HG02943 (cell line): ENCODE data around the gene MAML2.

Experiments used
- ATAC-seq: cut with Tn5 transposase; IDR thresholded peaks from one replicate; pipeline ENCODE4 v1.9.1; 2021; ENCODE audit warnings: mild to moderate bottlenecking, low read depth, moderate library complexity; ENCODE audit not compliant: unreplicated experiment

MAML2 gene

GRCh38 chr11:96339706-96340554, 3.1 kb downstream of the MAML2 start:
- no peak for ATAC-seq

DNA sequence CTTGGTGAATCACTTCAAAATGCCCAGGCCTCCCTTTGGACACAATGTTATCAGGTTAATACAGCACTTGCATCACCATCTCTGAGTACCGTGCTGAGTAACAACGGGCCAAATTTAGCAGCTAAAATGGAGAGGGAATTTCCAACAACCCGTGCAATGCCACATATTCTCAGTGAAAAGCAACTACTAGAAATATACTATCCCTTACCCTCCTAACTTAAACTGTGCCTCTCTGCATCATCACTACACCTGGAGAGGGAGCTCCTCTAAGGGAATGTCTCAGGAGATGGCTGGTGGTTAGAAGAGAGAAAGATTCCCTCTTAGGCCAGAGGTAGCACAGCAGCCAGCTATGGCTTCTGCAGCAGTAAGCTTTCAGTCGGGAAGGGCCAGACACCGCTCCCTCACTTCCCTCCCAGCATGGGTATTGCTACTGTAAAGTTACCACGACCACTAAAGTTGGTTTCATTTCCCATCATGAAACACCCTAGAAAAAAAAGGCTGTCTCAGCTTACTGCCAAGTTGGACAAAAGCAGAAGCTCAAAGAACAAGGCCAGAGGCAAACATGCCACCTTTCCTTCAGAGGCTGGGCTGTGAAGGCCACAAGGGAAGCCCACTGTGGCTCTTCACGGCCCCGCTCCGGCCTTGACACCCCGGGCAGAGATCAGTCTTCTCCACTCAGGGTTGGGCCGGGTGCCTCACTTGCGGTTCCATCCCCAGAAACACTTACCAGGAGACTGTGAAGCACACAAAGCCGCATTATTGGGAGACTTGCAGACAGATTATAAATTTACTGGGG, 3.9 kb downstream of the MAML2 start:
- peak; percentile 37 for ATAC-seq

DNA sequence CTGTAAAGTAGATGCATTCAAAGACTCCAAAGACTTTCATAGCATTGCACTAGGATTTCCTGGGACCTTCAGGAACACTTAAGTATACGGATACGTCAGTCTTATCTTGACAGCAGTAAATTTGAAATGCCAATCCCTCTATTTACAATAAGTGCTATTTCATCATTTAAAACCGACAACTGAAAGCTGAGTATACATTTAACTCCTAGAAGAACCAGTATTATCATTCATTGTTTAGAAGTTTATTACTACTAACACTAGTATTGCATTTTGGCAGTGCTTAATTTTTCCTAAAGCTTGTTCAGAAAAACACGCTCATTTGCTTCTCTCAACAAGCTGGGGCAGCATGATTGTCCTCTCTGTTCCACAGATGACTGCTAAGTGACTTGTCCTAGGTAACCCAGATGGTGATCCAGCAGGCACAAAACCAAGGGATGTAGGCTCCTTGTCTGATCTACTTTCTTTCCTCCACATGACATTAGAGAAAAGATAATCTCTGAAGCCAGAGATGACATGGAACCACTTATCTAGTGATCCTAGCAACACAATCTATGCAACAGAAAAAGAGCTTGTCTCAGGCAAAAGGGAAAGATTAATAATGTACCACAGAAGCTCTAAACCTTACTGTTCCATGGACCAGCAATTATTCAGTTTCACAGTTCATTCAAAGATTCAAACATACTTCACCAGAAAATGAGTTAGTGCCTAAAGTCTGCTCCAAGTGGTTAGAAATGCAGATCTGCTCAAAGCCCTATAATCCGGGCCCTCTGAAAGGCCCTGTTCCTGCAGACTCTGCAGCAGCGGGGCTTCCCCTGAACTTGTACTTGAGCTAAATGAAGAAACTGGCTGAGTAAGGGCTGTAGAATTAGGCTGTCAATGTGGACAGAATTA, 5.2 kb downstream of the MAML2 start:
- no peak for ATAC-seq

GRCh38 chr11:96335388-96335787, 7.6 kb downstream of the MAML2 start:
- ATAC-seq: no peak

GRCh38 chr11:96334219-96334618, 8.8 kb downstream of the MAML2 start:
- no peak for ATAC-seq

GRCh38 chr11:96333191-96333719, 9.7 kb downstream of the MAML2 start:
- ATAC-seq: no peak

- ATAC-seq: no peak
Observed at GRCh38 chr11:96332126-96332771, 10.7 kb downstream of the MAML2 start.

DNA sequence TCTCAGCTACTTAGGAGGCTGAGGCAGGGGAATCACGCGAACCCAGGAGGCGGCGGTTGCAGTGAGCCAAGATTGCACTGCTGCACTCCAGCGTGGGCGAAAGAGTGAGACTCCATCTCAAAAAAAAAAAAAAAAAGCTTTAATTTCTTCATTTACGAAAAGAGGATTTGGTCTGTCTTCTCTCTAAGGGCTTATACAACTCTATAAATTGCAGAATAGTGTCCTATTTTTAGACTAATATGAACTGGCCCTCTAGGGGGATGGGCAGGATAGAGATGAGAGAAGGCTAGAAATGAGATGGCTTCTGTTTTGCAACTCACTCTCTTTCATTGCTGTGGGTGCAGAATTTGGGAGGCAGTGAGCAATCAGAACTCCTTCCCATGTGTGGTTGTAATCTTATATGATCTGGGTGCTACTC, 11.3 kb downstream of the MAML2 start:
- ATAC-seq: no peak

- ATAC-seq: no peak
Observed at GRCh38 chr11:96330511-96330859, 12.5 kb downstream of the MAML2 start.

- ATAC-seq: no peak
Observed at GRCh38 chr11:96329855-96330510, 13.0 kb downstream of the MAML2 start.

DNA sequence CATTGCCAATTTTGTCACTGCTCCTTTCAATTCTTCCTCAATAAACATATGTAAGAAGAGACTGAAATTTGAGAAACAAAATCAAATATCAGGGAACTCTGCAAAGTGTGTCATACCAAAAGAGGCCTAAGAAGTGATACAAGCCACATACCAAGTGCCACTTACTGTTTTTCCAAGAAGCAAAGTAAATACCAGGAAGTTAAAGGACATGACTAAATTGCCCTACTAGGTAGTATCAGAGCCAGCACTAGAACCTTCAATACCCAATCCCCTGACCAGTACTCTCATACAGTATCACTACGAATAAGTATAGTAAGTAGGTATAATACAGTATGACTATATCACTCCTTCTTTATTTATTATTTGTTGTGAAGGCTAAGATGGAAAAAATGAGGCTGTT, 13.6 kb downstream of the MAML2 start:
- ATAC-seq: no peak

DNA sequence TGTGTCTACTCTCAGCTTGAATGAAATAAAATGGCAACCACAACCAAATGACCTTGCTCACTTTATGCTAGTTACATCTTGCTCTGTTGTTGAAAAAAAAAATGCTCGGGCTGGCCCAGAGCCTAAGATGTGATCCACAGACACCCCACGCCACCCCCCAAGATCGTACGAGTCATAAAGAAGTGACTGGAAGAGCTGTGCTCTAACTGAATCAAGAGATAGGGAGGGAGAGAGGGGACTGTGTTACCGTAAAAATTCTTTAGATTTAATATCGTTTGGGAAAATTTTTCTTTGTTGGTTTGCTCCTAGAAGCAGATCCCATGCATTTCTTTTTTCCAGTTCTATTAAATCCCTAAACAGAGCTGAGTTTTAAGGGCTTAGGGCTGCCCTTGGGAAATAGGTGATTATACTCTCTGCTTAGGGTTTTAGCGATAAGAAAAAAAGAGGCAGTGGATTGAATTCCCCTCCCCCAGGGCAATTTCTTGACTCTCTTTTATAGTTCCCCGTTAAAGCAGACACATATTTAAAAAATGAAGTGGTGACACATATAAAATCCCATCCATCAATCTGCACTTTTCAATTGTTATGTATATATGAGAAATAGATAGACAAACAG, 14.5 kb downstream of the MAML2 start:
- ATAC-seq: no peak

DNA sequence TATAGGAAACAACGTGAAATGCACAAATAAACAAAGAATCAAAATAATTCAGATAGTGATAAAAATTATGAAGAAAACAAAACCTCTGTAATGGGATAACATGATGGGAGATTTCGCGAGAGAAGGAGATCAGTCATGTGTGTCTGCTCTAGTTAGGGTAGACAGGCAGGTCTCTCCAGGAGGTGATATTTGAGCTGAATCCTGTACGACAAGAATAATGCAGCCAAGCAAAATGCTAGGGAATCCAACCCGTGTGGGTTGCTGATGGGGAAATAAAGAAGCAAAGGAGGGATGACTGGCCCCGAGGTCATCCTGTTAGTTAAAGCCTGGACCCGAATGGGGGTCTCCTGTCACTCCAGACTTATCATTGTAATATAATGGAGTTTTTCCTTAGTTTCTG, 16.0 kb downstream of the MAML2 start:
- ATAC-seq: no peak

DNA sequence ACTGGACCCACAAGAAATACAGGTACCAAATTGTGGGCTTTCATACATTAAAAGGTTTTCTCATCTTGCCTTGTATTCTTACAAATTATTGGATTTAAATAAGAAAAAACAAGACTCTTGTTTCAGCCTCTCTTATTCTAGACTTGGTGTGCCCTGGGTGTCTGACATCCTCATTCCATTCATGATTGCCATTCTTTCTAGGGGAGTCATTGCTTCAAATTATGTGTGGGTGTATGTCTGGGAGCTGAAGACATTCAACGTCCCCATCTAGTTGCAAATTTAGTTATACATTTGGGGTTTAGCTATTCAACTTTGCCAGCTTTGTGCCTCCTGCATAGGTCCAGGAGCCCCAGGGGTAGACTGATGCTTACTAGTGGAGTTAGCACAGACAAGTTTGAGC, 18.1 kb downstream of the MAML2 start:
- no peak for ATAC-seq

GRCh38 chr11:96323642-96323985, 19.4 kb downstream of the MAML2 start:
- ATAC-seq: no peak

- ATAC-seq: no peak
Observed at GRCh38 chr11:96322775-96323641, 20.0 kb downstream of the MAML2 start.

DNA sequence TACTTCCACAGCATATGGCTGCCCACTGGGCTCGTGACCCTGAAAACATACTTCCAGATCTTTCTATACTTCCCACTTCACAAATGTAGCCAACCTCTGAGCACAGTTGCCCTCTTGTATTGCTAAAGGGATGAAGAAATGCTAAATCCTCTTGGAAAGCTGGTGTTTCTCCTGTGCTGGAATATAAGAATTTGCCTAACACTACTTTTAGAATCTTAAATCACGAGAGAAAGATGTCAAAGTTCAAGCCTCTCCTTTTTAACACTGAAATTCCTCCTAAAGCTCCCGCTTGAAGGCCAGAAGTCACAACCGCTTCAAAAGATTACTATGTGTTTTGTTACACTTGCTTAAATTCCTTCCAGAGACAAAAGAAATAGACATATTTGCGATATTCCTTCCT, 21.9 kb downstream of the MAML2 start:
- no peak for ATAC-seq

DNA sequence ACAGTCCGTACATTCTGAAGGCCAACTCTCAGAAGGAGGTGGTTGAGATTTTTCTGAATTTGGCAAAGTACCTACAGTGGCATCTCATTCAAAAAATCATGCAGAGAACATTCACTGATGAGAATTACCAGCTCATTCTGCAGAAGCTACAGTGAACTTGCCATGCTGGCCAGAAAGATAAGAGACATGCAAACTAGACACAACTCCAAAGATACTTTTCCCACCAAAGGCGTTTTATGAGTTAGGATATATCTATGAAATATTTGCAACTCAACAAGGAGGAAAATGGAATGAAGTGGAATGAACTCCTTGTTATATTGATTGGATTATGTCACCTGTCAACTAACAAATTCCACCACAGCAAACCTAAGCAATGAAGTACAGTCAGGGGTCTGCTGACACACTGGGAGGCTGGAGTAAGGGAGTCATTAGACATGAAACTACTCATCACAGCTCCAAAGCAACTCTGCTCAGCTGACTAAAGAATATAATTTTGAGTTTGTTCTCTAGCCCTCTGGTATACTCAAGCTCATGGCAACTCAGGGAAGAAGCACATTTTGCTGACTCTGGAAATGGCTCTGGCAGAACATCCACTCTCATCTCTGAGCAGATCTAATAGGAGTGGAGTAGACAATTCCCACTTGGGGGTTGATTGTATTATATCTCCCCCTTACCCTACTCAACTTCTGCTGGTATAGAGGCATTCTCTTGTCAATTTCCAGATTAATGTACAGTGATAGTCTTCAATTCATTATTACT, 22.9 kb downstream of the MAML2 start:
- no peak for ATAC-seq
